ENCODE data around the gene DPYSL4. TPM values are rescaled to one million over a fixed set of nuclear protein-coding genes. Genes with fewer than 3 reads are reported as not detected.

The DPYSL4 gene
- total and polyA plus RNA-seq, 7 donors, result 0.30 to 1.4 (median 0.82) TPM

- 85 to 92% (median 89%) methylated on average over 33 to 35 of the region's 35 CpGs for WGBS, 3 donors
- H3K4me3 ChIP-seq, result no peak overlapping the region
- no peak for TF ChIP-seq CTCF (IDR thresholded peaks at IDR 0.05)
Observed at GRCh38 chr10:132198381-132199181, 11.8 kb downstream of the DPYSL4 start.

DNA sequence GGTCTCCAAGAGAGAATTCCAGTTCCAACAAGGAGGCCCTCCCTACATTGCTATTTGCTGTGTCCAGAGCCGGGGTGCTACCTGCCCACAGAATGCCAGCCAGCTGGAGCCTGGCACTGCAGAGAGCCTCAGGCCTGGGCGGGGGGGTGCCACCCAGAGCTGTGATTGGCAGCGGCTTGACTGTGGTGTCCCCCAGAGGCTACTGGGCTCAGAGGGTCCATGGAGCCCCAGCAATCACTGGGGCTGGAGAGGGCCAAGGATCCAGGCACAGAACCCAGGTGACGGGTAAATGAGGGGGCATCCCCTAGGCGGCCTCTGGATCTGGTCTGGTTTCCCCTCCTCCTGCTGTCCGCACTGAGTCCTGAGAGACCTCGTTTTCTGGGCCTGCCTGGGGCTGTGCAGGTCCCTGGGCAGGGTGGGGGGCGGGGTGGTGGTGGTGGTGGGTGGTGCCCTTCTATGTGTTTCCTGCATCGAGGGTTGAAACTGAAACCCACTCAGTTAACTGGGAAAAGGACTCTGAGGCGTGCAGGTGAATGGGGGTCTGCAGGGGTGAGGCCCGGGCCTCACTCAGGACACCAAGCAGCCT lies 12.6 kb downstream of the DPYSL4 start:
- Histone ChIP-seq H3K36me3 (ENCODE audit: insufficient read depth in 1 of 2, low read depth in 1 of 2) (no peaks in the 10 kb centered on the region), H3K27me3 (ENCODE audit: insufficient read depth in 3 of 3, low read length in 2 of 3) (no peaks in the 10 kb centered on the region), H3K27ac (no peak overlapping the region), H3K4me3 (no peak overlapping the region), H3K4me1 (no peaks in the 10 kb centered on the region), H3K9me3 (no peaks in the 10 kb centered on the region)
- ATAC-seq, result no peak
- 81 to 85% (median 83%) methylated on average over 11 of the region's 11 CpGs for WGBS, 3 donors
- intact Hi-C loops (cut with DNase I), result no loop called here
- DNase-seq, result peak in 1 of 2 donors; percentile 22
- TF ChIP-seq CTCF (IDR thresholded peaks at IDR 0.05), result no peak

More at GRCh38 chr10:132198381-132199181, 11.8 kb downstream of the DPYSL4 start:
- DNase-seq (peak in 1 of 2 donors; percentile 10), ATAC-seq (no peak)
- no peaks in the 10 kb centered on the region for H3K9me3 ChIP-seq
- H3K27me3 ChIP-seq (ENCODE audit: insufficient read depth in 3 of 3, low read length in 2 of 3), result no peaks in the 10 kb centered on the region
- no peaks in the 10 kb centered on the region for H3K4me1 ChIP-seq
- intact Hi-C loops (cut with DNase I), result no loop called here
- H3K36me3 ChIP-seq (ENCODE audit: insufficient read depth in 1 of 2, low read depth in 1 of 2), result no peaks in the 10 kb centered on the region
- no peak overlapping the region for H3K27ac ChIP-seq

GRCh38 chr10:132199854-132200311 lies 13.1 kb downstream of the DPYSL4 start:
- TF ChIP-seq CTCF (IDR thresholded peaks at IDR 0.05), result no peak
- Histone ChIP-seq H3K4me3 (no peak overlapping the region), H3K36me3 (ENCODE audit: insufficient read depth in 1 of 2, low read depth in 1 of 2) (no peaks in the 10 kb centered on the region), H3K4me1 (no peaks in the 10 kb centered on the region), H3K9me3 (no peaks in the 10 kb centered on the region), H3K27ac (no peak overlapping the region), H3K27me3 (ENCODE audit: insufficient read depth in 3 of 3, low read length in 2 of 3) (no peaks in the 10 kb centered on the region)
- intact Hi-C loops (cut with DNase I), result no loop called here
- WGBS, 3 donors, result 85 to 88% (median 87%) methylated on average over 11 to 16 of the region's 16 CpGs
- ATAC-seq, result no peak
- peak in 1 of 2 donors; percentile 34 for DNase-seq

GRCh38 chr10:132200344-132201110 lies 13.8 kb downstream of the DPYSL4 start:
- no peak for ATAC-seq
- no peaks in the 10 kb centered on the region for H3K36me3 ChIP-seq (ENCODE audit: insufficient read depth in 1 of 2, low read depth in 1 of 2)
- no peak overlapping the region for H3K27ac ChIP-seq
- no peaks in the 10 kb centered on the region for H3K4me1 ChIP-seq
- H3K4me3 ChIP-seq, result no peak overlapping the region
- intact Hi-C loops (cut with DNase I), result no loop called here
- DNase-seq, result peak; percentile 10 to 47
- no peak for TF ChIP-seq CTCF (IDR thresholded peaks at IDR 0.05)
- 88 to 89% (median 89%) methylated on average over 32 to 35 of the region's 35 CpGs for WGBS, 3 donors
- H3K27me3 ChIP-seq (ENCODE audit: insufficient read depth in 3 of 3, low read length in 2 of 3), result no peaks in the 10 kb centered on the region
- no peaks in the 10 kb centered on the region for H3K9me3 ChIP-seq
